ENCODE results near the gene ZNRF1. TPM values are rescaled to one million over a fixed set of nuclear protein-coding genes. Genes with fewer than 3 reads are reported as not detected.

ZNRF1 gene
- total and polyA plus RNA-seq, 2 of the 13 experiments (the other 11 are each of a cell fraction or from before 2014, with no cell fraction given) = 43.9 to 58.7 TPM

DNA sequence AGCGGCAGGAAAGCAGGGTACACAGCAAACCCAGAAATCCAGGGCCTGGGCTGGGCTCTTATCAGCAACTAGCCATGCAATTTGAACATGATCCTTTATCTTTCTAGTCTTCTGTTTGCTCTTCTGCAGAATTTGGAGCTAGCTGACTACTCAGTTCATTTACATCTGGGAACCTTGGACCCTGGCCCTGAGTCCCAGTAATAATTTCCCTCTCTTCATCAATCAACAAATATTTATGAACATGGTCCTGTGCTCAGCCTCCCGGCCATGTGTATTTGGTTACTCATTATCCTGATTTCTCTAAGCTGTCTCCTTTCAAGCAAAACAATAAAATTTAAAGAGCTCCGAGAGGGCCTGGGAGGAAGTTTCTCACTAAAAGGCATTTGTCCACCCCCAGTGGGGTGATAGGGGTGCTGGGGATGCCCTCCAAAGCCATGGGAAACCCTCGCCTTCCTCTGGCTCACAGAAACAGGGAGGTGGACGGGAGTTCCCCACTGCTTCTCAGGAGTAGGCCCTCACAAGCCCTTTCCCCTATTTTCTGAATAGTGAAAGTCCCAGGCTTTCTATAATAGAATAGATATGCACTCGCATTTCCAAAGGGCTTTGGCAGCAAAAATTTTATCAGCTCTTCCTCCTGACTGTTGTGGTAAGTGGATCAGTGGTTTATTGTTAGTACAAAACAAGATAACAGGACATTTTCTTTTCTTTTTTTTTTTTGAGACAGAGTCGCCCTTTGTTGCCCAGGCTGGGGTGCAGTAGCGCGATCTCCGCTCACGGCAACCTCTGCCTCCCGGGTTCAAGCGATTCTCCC lies 7.0 kb upstream of the ZNRF1 start (continued):
- no peak for TF ChIP-seq ATAD3A (CRISPR knock-in tag; IDR thresholded peaks at IDR 0.05)
- TF ChIP-seq, protein P1, sequence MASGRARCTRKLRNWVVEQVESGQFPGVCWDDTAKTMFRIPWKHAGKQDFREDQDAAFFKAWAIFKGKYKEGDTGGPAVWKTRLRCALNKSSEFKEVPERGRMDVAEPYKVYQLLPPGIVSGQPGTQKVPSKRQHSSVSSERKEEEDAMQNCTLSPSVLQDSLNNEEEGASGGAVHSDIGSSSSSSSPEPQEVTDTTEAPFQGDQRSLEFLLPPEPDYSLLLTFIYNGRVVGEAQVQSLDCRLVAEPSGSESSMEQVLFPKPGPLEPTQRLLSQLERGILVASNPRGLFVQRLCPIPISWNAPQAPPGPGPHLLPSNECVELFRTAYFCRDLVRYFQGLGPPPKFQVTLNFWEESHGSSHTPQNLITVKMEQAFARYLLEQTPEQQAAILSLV (CRISPR knock-in tag; IDR thresholded peaks at IDR 0.05; ENCODE audit: borderline replicate concordance) = no peak
- no peak for TF ChIP-seq MXD3 (CRISPR knock-in tag; IDR thresholded peaks at IDR 0.05)
- peak; percentile 53; the same call in 1 of the 2 replicates for TF ChIP-seq ZNF879 (CRISPR knock-in tag; IDR thresholded peaks at IDR 0.05)
- TF ChIP-seq, protein P2, sequence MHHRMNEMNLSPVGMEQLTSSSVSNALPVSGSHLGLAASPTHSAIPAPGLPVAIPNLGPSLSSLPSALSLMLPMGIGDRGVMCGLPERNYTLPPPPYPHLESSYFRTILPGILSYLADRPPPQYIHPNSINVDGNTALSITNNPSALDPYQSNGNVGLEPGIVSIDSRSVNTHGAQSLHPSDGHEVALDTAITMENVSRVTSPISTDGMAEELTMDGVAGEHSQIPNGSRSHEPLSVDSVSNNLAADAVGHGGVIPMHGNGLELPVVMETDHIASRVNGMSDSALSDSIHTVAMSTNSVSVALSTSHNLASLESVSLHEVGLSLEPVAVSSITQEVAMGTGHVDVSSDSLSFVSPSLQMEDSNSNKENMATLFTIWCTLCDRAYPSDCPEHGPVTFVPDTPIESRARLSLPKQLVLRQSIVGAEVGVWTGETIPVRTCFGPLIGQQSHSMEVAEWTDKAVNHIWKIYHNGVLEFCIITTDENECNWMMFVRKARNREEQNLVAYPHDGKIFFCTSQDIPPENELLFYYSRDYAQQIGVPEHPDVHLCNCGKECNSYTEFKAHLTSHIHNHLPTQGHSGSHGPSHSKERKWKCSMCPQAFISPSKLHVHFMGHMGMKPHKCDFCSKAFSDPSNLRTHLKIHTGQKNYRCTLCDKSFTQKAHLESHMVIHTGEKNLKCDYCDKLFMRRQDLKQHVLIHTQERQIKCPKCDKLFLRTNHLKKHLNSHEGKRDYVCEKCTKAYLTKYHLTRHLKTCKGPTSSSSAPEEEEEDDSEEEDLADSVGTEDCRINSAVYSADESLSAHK (CRISPR knock-in tag; IDR thresholded peaks at IDR 0.05; ENCODE audit: borderline replicate concordance) = 0 out of 2 replicates have a peak, but pooled peaks have one; percentile 34
- TF ChIP-seq HDAC2 (CRISPR knock-in tag; IDR thresholded peaks at IDR 0.05) = peak; percentile 91; the same call in 1 of the 2 replicates
- TF ChIP-seq RFX3 (CRISPR knock-in tag; IDR thresholded peaks at IDR 0.05) = 0 out of 2 replicates have a peak, but pooled peaks have one; percentile 18
- TF ChIP-seq ZNF124 (CRISPR knock-in tag; IDR thresholded peaks at IDR 0.05) = peak; percentile 57; the same call in 1 of the 2 replicates
- TF ChIP-seq NFKBIZ (CRISPR knock-in tag; IDR thresholded peaks at IDR 0.05) = peak; percentile 94
- peak; percentile 71 for TF ChIP-seq RXRA (CRISPR knock-in tag; IDR thresholded peaks at IDR 0.05)
- TF ChIP-seq, protein P3, sequence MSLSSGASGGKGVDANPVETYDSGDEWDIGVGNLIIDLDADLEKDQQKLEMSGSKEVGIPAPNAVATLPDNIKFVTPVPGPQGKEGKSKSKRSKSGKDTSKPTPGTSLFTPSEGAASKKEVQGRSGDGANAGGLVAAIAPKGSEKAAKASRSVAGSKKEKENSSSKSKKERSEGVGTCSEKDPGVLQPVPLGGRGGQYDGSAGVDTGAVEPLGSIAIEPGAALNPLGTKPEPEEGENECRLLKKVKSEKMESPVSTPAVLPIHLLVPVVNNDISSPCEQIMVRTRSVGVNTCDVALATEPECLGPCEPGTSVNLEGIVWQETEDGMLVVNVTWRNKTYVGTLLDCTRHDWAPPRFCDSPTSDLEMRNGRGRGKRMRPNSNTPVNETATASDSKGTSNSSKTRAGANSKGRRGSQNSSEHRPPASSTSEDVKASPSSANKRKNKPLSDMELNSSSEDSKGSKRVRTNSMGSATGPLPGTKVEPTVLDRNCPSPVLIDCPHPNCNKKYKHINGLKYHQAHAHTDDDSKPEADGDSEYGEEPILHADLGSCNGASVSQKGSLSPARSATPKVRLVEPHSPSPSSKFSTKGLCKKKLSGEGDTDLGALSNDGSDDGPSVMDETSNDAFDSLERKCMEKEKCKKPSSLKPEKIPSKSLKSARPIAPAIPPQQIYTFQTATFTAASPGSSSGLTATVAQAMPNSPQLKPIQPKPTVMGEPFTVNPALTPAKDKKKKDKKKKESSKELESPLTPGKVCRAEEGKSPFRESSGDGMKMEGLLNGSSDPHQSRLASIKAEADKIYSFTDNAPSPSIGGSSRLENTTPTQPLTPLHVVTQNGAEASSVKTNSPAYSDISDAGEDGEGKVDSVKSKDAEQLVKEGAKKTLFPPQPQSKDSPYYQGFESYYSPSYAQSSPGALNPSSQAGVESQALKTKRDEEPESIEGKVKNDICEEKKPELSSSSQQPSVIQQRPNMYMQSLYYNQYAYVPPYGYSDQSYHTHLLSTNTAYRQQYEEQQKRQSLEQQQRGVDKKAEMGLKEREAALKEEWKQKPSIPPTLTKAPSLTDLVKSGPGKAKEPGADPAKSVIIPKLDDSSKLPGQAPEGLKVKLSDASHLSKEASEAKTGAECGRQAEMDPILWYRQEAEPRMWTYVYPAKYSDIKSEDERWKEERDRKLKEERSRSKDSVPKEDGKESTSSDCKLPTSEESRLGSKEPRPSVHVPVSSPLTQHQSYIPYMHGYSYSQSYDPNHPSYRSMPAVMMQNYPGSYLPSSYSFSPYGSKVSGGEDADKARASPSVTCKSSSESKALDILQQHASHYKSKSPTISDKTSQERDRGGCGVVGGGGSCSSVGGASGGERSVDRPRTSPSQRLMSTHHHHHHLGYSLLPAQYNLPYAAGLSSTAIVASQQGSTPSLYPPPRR (CRISPR knock-in tag; IDR thresholded peaks at IDR 0.05; ENCODE audit: borderline replicate concordance) = peak; percentile 89
- TF ChIP-seq ARID3A (IDR thresholded peaks at IDR 0.05; ENCODE audit: low read depth, low read length) = peak; percentile 100
- TF ChIP-seq U2AF2 (IDR thresholded peaks at IDR 0.05; ENCODE audit: low read depth, low read length) = no peak
- no peak for TF ChIP-seq TBL1XR1 (IDR thresholded peaks at IDR 0.05; ENCODE audit: borderline replicate concordance, low read length, partially characterized antibody)
- TF ChIP-seq, protein P4, sequence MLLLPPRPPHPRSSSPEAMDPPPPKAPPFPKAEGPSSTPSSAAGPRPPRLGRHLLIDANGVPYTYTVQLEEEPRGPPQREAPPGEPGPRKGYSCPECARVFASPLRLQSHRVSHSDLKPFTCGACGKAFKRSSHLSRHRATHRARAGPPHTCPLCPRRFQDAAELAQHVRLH (CRISPR knock-in tag; IDR thresholded peaks at IDR 0.05; ENCODE audit: borderline replicate concordance, low read depth) = peak; percentile 65
- TF ChIP-seq NR2F2 (IDR thresholded peaks at IDR 0.05; ENCODE audit: borderline replicate concordance, low read depth) = peak; percentile 75; the same call in 1 of the 2 replicates

Data from HepG2 (cell line).